WTC11 (cell line): Measurements from ENCODE around the gene PRKCQ.

Source experiments
- CTCF ChIP-seq: fragments of 200-600 bp; IDR thresholded peaks from 2 replicates; pipeline ENCODE4 v1.8.0; 2022; ENCODE audit warnings: antibody characterized with exemption
- E2F4 ChIP-seq: sonication (generic); formaldehyde crosslinking; IDR thresholded peaks from 2 replicates; pipeline ENCODE4 v1.8.1; 2022; ENCODE audit warnings: low read depth, mild to moderate bottlenecking, moderate library complexity, missing genetic modification reagents, borderline replicate concordance
- ESRRA ChIP-seq: sonication (generic); formaldehyde crosslinking; IDR thresholded peaks from 2 replicates; pipeline ENCODE4 v1.8.1; 2022; ENCODE audit warnings: mild to moderate bottlenecking, missing genetic modification reagents, borderline replicate concordance
- NR1H2 ChIP-seq: sonication (generic); formaldehyde crosslinking; IDR thresholded peaks from 2 replicates; pipeline ENCODE4 v1.9.0; 2021; ENCODE audit warnings: mild to moderate bottlenecking, moderate library complexity, missing genetic modification reagents
- RORB ChIP-seq: fragments of 250-450 bp; sonication (Bioruptor Pico); IDR thresholded peaks from 2 replicates; pipeline ENCODE4 v1.9.0; 2021; ENCODE audit warnings: mild to moderate bottlenecking
- TEAD4 ChIP-seq: sonication (generic); formaldehyde crosslinking; IDR thresholded peaks from 2 replicates; pipeline ENCODE4 v1.8.0; 2022; ENCODE audit warnings: mild to moderate bottlenecking, missing genetic modification reagents
- TP53 ChIP-seq: sonication (generic); formaldehyde crosslinking; IDR thresholded peaks from 2 replicates; pipeline ENCODE4 v1.8.1; 2023; ENCODE audit warnings: mild to moderate bottlenecking, missing genetic modification reagents
- ZBTB21 ChIP-seq: sonication (generic); formaldehyde crosslinking; IDR thresholded peaks from 2 replicates; pipeline ENCODE4 v1.8.1; 2023; ENCODE audit warnings: mild to moderate bottlenecking, missing genetic modification reagents, borderline replicate concordance
- ZBTB43 ChIP-seq: sonication (generic); formaldehyde crosslinking; IDR thresholded peaks from 2 replicates; pipeline ENCODE4 v1.8.1; 2023; ENCODE audit warnings: mild to moderate bottlenecking, missing genetic modification reagents
- ZNF416 ChIP-seq: fragments of 250-450 bp; sonication (Bioruptor Pico); IDR thresholded peaks from 2 replicates; pipeline ENCODE4 v1.9.0; 2021; ENCODE audit warnings: mild to moderate bottlenecking, inconsistent platforms
- TF ChIP-seq, protein P1 (sequence below): sonication (generic); formaldehyde crosslinking; conservative IDR thresholded peaks from 2 replicates; pipeline ENCODE4 v1.8.1; 2022; ENCODE audit warnings: mild to moderate bottlenecking, missing genetic modification reagents
- TF ChIP-seq, protein P2 (sequence below): sonication (generic); formaldehyde crosslinking; IDR thresholded peaks from 2 replicates; pipeline ENCODE4 v1.8.0; 2022; ENCODE audit warnings: mild to moderate bottlenecking, missing genetic modification reagents
- TF ChIP-seq, protein P3 (sequence below): sonication (generic); formaldehyde crosslinking; IDR thresholded peaks from 2 replicates; pipeline ENCODE4 v1.8.1; 2023; ENCODE audit warnings: mild to moderate bottlenecking, missing genetic modification reagents, moderate library complexity

GRCh38 chr10:6431861-6432260, 148.2 kb downstream of the PRKCQ start:
- TF ChIP-seq CTCF, result no peak
- TF ChIP-seq, protein P1, sequence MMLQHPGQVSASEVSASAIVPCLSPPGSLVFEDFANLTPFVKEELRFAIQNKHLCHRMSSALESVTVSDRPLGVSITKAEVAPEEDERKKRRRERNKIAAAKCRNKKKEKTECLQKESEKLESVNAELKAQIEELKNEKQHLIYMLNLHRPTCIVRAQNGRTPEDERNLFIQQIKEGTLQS (CRISPR knock-in tag), result no peak
- TF ChIP-seq NR1H2, result no peak
- no peak for TF ChIP-seq ZBTB43 (CRISPR knock-in tag)
- TF ChIP-seq RORB (CRISPR knock-in tag), result no peak
- TF ChIP-seq, protein P2, sequence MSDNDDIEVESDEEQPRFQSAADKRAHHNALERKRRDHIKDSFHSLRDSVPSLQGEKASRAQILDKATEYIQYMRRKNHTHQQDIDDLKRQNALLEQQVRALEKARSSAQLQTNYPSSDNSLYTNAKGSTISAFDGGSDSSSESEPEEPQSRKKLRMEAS (CRISPR knock-in tag), result no peak
- no peak for TF ChIP-seq TEAD4 (CRISPR knock-in tag)
- no peak for TF ChIP-seq E2F4 (CRISPR knock-in tag)
- TF ChIP-seq ZNF416 (CRISPR knock-in tag), result no peak
- TF ChIP-seq, protein P3, sequence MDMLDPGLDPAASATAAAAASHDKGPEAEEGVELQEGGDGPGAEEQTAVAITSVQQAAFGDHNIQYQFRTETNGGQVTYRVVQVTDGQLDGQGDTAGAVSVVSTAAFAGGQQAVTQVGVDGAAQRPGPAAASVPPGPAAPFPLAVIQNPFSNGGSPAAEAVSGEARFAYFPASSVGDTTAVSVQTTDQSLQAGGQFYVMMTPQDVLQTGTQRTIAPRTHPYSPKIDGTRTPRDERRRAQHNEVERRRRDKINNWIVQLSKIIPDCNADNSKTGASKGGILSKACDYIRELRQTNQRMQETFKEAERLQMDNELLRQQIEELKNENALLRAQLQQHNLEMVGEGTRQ (CRISPR knock-in tag), result no peak
- TF ChIP-seq ZBTB21 (CRISPR knock-in tag), result no peak
- TF ChIP-seq TP53 (CRISPR knock-in tag), result no peak
- TF ChIP-seq ESRRA (CRISPR knock-in tag), result no peak
